Activated CD8-positive, alpha-beta T cell treated with anti-CD3 and anti-CD28 coated beads for 36 hours (primary cell): ENCODE results near the gene ANAPC1. TPM values are rescaled to one million over a fixed set of nuclear protein-coding genes. Genes with fewer than 3 reads are reported as not detected.

ENCODE experiments used
- ATAC-seq: fragments of 200-7000 bp; cut with Tn5 transposase; one replicate; pipeline ENCODE4 v1.10.0; 2021; ENCODE audit warnings: mild to moderate bottlenecking, moderate library complexity
- CTCF ChIA-PET: fragments of 350-600 bp; sonication (Branson Sonifier 250); formaldehyde crosslinking; loops from one replicate; lab custom pipeline; 2021; ENCODE audit warnings: antibody characterized with exemption; lab: Charles Lee
- POLR2A ChIA-PET: fragments of 350-600 bp; sonication (Branson Sonifier 250); formaldehyde crosslinking; loops from one replicate; lab custom pipeline; 2021; ENCODE audit warnings: antibody characterized with exemption; lab: Charles Lee
- DNase-seq: peaks from one replicate; pipeline ENCODE4 v3.0.0-alpha.2; 2020
- H3K27ac Mint-ChIP-seq: one replicate; pipeline ENCODE4 v1.8.0; 2021; ENCODE audit warnings: mild to moderate bottlenecking, mixed read lengths
- H3K27me3 Mint-ChIP-seq: one replicate; pipeline ENCODE4 v1.8.0; 2021; ENCODE audit warnings: mixed read lengths
- H3K36me3 Mint-ChIP-seq: one replicate; pipeline ENCODE4 v1.8.0; 2021; ENCODE audit warnings: low read depth, mixed read lengths
- H3K4me1 Mint-ChIP-seq: one replicate; pipeline ENCODE4 v1.8.0; 2021; ENCODE audit warnings: low read depth, mixed read lengths
- H3K4me3 Mint-ChIP-seq: one replicate; pipeline ENCODE4 v1.8.0; 2021; ENCODE audit warnings: mild to moderate bottlenecking, moderate library complexity, mixed read lengths
- H3K9me3 Mint-ChIP-seq: one replicate; pipeline ENCODE4 v1.8.0; 2021; ENCODE audit warnings: mixed read lengths
- intact Hi-C: fragments of 100-400 bp; cut with micrococcal nuclease; formaldehyde crosslinking; loops from one replicate; pipeline ENCODE4 v1.10.0; 2022
- total RNA-seq, 2 experiments: library from RNA; stranded (reverse); gene quantifications; one replicate each; pipeline ENCODE4 v1.2.3, GENCODE V29; 2021
- TF ChIP-seq, protein P1 (sequence below): fragments of 200-600 bp; IDR thresholded peaks from one replicate; pipeline ENCODE4 v1.8.0; 2022; ENCODE audit warnings: antibody characterized with exemption, mild to moderate bottlenecking

The ANAPC1 gene
- total RNA-seq, 2 experiments from 2014 or later = 118 to 135 TPM

DNA sequence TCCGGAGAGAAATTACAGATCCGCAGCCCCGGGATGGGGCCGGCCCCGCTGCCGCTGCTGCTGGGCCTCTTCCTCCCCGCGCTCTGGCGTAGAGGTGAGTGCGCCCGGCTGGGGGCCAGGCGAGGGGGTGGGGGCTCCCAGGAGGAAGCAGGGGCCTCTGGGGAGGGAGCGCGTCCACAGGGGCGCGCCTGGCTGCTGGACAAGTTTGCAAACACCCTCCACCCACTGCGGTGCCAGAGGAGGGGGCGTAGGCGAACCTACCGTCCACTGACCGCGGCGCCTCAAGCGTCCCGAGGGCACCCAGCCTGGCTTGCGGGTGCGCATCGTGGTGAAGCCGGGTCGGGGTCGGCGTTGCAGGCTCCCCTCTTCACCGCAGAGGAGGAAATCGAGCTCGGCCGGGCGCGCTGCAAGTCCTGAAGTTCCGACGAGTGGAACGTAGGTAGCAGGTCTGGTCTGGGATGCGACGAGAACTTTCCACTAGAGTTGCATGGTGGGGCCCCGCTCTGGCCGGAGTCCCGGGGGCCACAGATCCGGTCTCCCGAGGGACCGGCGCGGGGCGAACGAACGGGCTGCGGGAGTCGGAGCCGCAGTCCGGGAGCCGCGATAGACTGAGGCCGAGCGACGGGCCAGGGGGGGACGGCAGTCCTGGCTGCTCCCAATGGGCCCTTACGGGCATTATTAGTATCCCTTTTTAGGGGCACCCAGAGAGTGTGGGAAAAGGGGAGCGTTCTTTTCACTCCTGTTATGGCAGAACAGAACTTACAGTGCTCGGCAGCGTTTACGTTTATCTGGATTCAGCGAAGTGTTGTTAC, 14.9 kb upstream of the ANAPC1 start:
- peak overlapping the region; percentile 49 for H3K4me3 Mint-ChIP-seq
- intact Hi-C loops = no loop called here
- no peaks in the 10 kb centered on the region for H3K9me3 Mint-ChIP-seq
- no peak overlapping the region for H3K27ac Mint-ChIP-seq
- DNase-seq (peak; percentile 12), ATAC-seq (no peak)
- H3K27me3 Mint-ChIP-seq = peaks cover 45% of the 10 kb centered on the region
- H3K4me1 Mint-ChIP-seq = peaks cover 11% of the 10 kb centered on the region
- POLR2A ChIA-PET = no interaction called here
- TF ChIP-seq, protein P1, sequence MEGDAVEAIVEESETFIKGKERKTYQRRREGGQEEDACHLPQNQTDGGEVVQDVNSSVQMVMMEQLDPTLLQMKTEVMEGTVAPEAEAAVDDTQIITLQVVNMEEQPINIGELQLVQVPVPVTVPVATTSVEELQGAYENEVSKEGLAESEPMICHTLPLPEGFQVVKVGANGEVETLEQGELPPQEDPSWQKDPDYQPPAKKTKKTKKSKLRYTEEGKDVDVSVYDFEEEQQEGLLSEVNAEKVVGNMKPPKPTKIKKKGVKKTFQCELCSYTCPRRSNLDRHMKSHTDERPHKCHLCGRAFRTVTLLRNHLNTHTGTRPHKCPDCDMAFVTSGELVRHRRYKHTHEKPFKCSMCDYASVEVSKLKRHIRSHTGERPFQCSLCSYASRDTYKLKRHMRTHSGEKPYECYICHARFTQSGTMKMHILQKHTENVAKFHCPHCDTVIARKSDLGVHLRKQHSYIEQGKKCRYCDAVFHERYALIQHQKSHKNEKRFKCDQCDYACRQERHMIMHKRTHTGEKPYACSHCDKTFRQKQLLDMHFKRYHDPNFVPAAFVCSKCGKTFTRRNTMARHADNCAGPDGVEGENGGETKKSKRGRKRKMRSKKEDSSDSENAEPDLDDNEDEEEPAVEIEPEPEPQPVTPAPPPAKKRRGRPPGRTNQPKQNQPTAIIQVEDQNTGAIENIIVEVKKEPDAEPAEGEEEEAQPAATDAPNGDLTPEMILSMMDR = no peak
- CTCF ChIA-PET = interaction anchor here (1.0 to 3.4 kb wide), 5 partner anchors 9 to 256 kb away, joined by 3 to 17 read pairs (median 3); no protein-coding TSS in a partner anchor
- no peaks in the 10 kb centered on the region for H3K36me3 Mint-ChIP-seq

DNA sequence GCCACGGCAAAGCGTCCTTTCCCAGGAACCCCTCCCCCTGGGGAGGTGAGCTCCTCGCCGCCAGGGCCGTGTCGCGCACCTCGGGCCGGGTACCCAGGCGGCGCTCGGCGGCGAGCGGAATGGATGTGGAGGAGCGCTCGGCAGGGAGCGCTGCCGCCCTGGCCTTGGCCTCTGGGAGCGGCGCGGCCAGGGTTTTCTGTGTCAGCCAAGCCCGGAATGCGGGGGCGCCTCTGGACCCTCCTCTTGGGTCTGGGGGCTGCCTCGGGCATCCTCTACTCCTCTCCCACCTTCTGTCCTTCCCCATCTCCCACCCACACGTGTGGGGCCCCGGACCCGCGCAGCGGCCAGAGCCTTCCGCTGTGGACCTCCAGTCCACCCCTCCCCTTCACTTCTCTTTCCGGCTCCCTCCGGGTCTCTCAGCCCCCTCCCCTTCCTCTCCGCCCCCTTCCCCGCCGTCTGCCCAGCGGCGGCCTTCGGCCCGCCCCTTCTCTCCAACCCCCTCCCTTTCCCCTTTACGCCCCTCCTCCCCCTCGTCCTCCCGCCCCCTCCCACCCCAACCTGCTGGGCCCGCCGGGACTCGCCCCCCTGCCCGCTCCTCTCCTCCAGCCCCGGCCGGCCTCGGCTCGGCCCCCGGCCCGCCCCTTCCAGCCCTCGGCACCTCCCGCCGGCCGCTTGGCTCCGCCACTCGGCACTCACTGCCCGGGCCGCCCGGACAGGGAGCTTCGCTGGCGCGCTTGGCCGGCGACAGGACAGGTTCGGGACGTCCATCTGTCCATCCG, 14.1 kb upstream of the ANAPC1 start, which contains the start of gene MERTK:
TSS of gene MERTK (plus strand) at position 684 of the 779 bp plus-strand sequence. CDS start 129 bp downstream, outside the sequence.
- H3K4me1 Mint-ChIP-seq = peaks cover 11% of the 10 kb centered on the region
- POLR2A ChIA-PET = interaction anchor here (0.8 kb wide), 1 partner anchor 15 kb away, joined by 4 read pairs; the partner anchor contains the start of gene ANAPC1
- CTCF ChIA-PET = interaction anchor here (0.6 to 3.4 kb wide), 11 partner anchors 8 to 349 kb away, joined by 3 to 17 read pairs (median 3); partner anchors contain the start of gene ANAPC1
- intact Hi-C loops = no loop called here
- ATAC-seq (peak; percentile 92), DNase-seq (peak; percentile 64)
- H3K36me3 Mint-ChIP-seq = no peaks in the 10 kb centered on the region
- H3K27me3 Mint-ChIP-seq = peaks cover 45% of the 10 kb centered on the region
- TF ChIP-seq, protein P1 = peak; percentile 49
- no peaks in the 10 kb centered on the region for H3K9me3 Mint-ChIP-seq
- no peak within 1 kb of the TSS for H3K27ac Mint-ChIP-seq
- H3K4me3 Mint-ChIP-seq = peak within 1 kb of the TSS; percentile 77

DNA sequence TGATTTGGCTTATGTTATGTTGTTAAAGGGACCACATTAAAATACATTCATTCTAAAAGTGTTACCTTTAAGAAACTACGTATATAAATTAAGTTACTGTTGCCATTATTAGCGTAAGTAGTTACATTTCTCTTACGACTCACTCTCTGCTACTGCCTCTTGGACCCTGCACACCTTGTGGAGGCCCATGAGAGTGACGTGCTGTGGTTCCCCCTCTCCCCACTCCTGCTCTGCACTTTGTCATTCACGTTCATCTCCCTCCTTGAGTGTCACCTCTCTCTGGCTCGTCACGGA, 13.6 kb upstream of the ANAPC1 start:
- Mint-ChIP-seq H3K27me3 (peaks cover 45% of the 10 kb centered on the region), H3K4me1 (peaks cover 11% of the 10 kb centered on the region), H3K36me3 (no peaks in the 10 kb centered on the region), H3K4me3 (peak overlapping the region; percentile 77), H3K27ac (no peak overlapping the region), H3K9me3 (no peaks in the 10 kb centered on the region)
- intact Hi-C loops = no loop called here
- CTCF ChIA-PET = interaction anchor here (0.6 to 3.4 kb wide), 9 partner anchors 9 to 350 kb away, joined by 3 to 17 read pairs (median 3); partner anchors contain the start of gene ANAPC1
- TF ChIP-seq, protein P1 = no peak
- no peak for DNase-seq
- no peak for ATAC-seq
- POLR2A ChIA-PET = interaction anchor here (0.8 kb wide), 1 partner anchor 14 kb away, joined by 4 read pairs; the partner anchor contains the start of gene ANAPC1

DNA sequence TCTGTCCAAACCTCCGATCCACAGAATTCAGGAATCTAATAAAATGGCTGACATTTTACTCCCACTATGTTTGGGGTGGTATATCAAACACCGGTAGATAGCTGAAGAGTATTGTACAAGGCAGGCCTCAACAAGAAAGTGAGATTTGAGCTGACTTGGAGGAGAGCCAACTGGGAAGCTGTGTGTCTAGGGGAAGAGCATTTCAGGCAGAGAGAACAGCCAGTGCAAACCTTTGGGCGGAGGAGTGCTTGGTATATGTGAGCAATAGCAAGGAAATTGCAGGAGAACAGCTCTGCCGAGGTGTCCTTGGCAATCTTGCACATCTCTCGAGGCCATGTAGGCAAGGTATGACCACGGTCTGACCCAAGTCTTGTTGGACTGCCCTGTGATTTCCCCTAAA, 12.6 kb upstream of the ANAPC1 start:
- ChIA-PET POLR2A (interaction anchor here (1.0 kb wide), 1 partner anchor 12 kb away, joined by 3 read pairs; no protein-coding TSS in a partner anchor), CTCF (interaction anchor here (1.7 kb wide), 1 partner anchor 9 kb away, joined by 6 read pairs; no protein-coding TSS in a partner anchor)
- H3K4me3 Mint-ChIP-seq = no peak overlapping the region

More for the DNA sequence above, 12.6 kb upstream of the ANAPC1 start:
- H3K36me3 Mint-ChIP-seq = no peaks in the 10 kb centered on the region
- peaks cover 11% of the 10 kb centered on the region for H3K4me1 Mint-ChIP-seq
- H3K27me3 Mint-ChIP-seq = peaks cover 42% of the 10 kb centered on the region
- ATAC-seq (no peak), DNase-seq (no peak)
- TF ChIP-seq, protein P1 = no peak
- H3K9me3 Mint-ChIP-seq = no peaks in the 10 kb centered on the region
- intact Hi-C loops = no loop called here
- H3K27ac Mint-ChIP-seq = no peak overlapping the region
